ENCODE measurements around the gene PPIE. TPM values are rescaled to one million over a fixed set of nuclear protein-coding genes. Genes with fewer than 3 reads are reported as not detected.

Gene PPIE
- total and polyA plus RNA-seq, 2 of the 13 experiments (the other 11 are each of a cell fraction or from before 2014, with no cell fraction given), result 15.3 to 26.3 TPM

DNA sequence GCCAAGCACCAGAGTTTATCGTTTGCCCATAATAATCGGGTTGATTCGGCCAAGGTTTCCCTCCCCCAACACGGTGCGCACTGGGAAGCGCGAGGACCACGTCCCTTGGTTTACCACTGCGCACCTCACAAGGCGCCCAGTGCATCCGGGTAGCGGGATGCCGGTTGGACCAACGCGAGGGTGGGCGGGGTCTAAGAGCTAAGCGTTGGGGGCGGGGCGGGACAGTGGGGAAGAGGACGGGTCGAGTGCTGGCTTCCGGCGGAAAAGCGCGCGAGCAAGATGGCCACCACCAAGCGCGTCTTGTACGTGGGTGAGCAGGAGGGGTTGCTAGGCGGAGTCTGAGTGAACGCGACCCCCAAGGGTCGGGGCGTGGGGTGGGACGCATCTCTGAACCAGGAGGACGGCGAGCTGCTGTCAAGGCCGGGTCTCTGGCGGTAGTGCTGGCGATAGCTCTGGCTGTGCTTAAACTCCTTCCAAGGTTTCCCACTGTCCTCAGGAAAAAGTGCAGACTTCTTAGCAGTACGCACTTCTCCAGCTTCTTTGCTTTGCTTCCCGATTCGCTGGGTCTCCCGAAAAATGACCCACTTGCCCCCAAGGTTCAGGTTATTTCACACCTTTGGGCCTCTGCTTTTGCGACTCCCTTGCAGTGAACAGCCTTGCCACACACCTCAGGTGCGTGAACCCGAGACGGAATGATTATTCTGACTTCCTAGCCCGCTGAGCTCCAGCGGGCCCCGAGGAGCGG, at the start of gene PPIE (continued):
- TF ChIP-seq AFF4 (CRISPR knock-in tag; IDR thresholded peaks at IDR 0.05) (no peak), ZNF280B (CRISPR knock-in tag; IDR thresholded peaks at IDR 0.05; ENCODE audit: borderline replicate concordance) (no peak), ZNF280D (CRISPR knock-in tag; IDR thresholded peaks at IDR 0.05) (no peak), ATF7-NPFF (CRISPR knock-in tag; IDR thresholded peaks at IDR 0.05; ENCODE audit: low read depth) (no peak), MXI1 (IDR thresholded peaks at IDR 0.05; ENCODE audit: borderline replicate concordance, low read depth, low read length) (peak; percentile 12; the same call in 1 of the 3 replicates), YEATS4 (CRISPR knock-in tag; IDR thresholded peaks at IDR 0.05; ENCODE audit: borderline replicate concordance) (0 out of 2 replicates have a peak, but pooled peaks have one; percentile 15), ZNF839 (CRISPR knock-in tag; IDR thresholded peaks at IDR 0.05; ENCODE audit: borderline replicate concordance) (no peak), HOXA3 (CRISPR knock-in tag; IDR thresholded peaks at IDR 0.05) (no peak)
